Smooth muscle cell (in vitro differentiated cells): ENCODE results near the gene GLT1D1. TPM values are rescaled to one million over a fixed set of nuclear protein-coding genes. Genes with fewer than 3 reads are reported as not detected.

ENCODE experiments used
- DNase-seq: peaks from one replicate; lab custom pipeline; 2025; ENCODE audit not compliant: unreplicated experiment; lab: John Stamatoyannopoulos, UW
- H2AFZ ChIP-seq: fragments of 200-600 bp; sonication (generic); 2 replicates; pipeline ENCODE4 v1.6.0; 2016; ENCODE audit warnings: antibody characterized with exemption, low read depth, mild to moderate bottlenecking
- H3F3A ChIP-seq: fragments of 200-600 bp; sonication (generic); 2 replicates; pipeline ENCODE4 v1.6.0; 2017; ENCODE audit warnings: antibody characterized with exemption, low read depth
- H3K27ac ChIP-seq: fragments of 200-600 bp; sonication (generic); 2 replicates; pipeline ENCODE4 v1.5.1; 2016; ENCODE audit warnings: low read depth, mild to moderate bottlenecking
- H3K27me3 ChIP-seq: fragments of 200-600 bp; sonication (generic); 2 replicates; pipeline ENCODE4 v1.6.1; 2016; ENCODE audit warnings: low read depth, mild to moderate bottlenecking
- H3K36me3 ChIP-seq: fragments of 200-600 bp; sonication (generic); 2 replicates; pipeline ENCODE4 v1.5.1; 2016; ENCODE audit warnings: low read depth
- H3K4me1 ChIP-seq: fragments of 200-600 bp; sonication (generic); 2 replicates; pipeline ENCODE4 v1.5.1; 2016; ENCODE audit warnings: low read depth
- H3K4me2 ChIP-seq: fragments of 200-600 bp; sonication (generic); 2 replicates; pipeline ENCODE4 v1.6.0; 2016; ENCODE audit warnings: mild to moderate bottlenecking
- H3K4me3 ChIP-seq: fragments of 200-600 bp; sonication (generic); 2 replicates; pipeline ENCODE4 v1.5.1; 2016; ENCODE audit warnings: mild to moderate bottlenecking
- H3K79me2 ChIP-seq: fragments of 200-600 bp; sonication (generic); 2 replicates; pipeline ENCODE4 v1.6.0; 2016; ENCODE audit warnings: low read depth, mild to moderate bottlenecking
- H3K9ac ChIP-seq: fragments of 200-600 bp; sonication (generic); 2 replicates; pipeline ENCODE4 v1.6.0; 2016; ENCODE audit warnings: low read depth
- H3K9me3 ChIP-seq: fragments of 200-600 bp; sonication (generic); replicated peaks from 2 replicates; pipeline ENCODE4 v1.5.1; 2016; ENCODE audit warnings: low read depth
- H4K20me1 ChIP-seq: fragments of 200-600 bp; sonication (generic); 2 replicates; pipeline ENCODE4 v1.6.0; 2016; ENCODE audit warnings: low read depth
- CTCF ChIP-seq: fragments of 200-600 bp; sonication (generic); IDR thresholded peaks from 2 replicates; pipeline ENCODE4 v1.5.1; 2017; ENCODE audit warnings: borderline replicate concordance, mild to moderate bottlenecking, antibody characterized with exemption; ENCODE audit not compliant: insufficient read depth, poor library complexity, severe bottlenecking
- WGBS: methylation state at CpG from one replicate; pipeline ENCODE4 v1.1.7; 2016; ENCODE audit warnings: low lambda C conversion rate; 5-methylcytosine and 5-hydroxymethylcytosine counted together
- polyA plus RNA-seq: library from polyadenylated mRNA; unstranded; fragments of >200 nt; fragmentation: Nextera tagmentation; extraction: Ambion mirVana; gene quantifications from 2 replicates; pipeline ENCODE4 v1.2.1, GENCODE V29; 2016
- total RNA-seq: library from RNA; depleted of rRNA; stranded (reverse); fragments of >200 nt; gene quantifications from 2 replicates; pipeline ENCODE4 v1.2.3, GENCODE V29; 2014

Gene GLT1D1
- total and polyA plus RNA-seq, 2 experiments from 2014 or later, result 0.07 to 0.18 TPM

- Histone ChIP-seq H3K9me3 (no peaks in the 10 kb centered on the region), H3K4me2 (no peak overlapping the region), H3K27ac (no peak overlapping the region), H3K4me3 (no peak overlapping the region), H3K27me3 (no peaks in the 10 kb centered on the region), H3K79me2 (no peaks in the 10 kb centered on the region), H3K36me3 (no peaks in the 10 kb centered on the region), H3F3A (no peaks in the 10 kb centered on the region), H4K20me1 (no peaks in the 10 kb centered on the region), H3K4me1 (no peaks in the 10 kb centered on the region), H2AFZ (no peak overlapping the region), H3K9ac (no peak overlapping the region)
- no peak for DNase-seq
- WGBS, result 89% methylated on average over 2 of the region's 8 CpGs
- no peak for TF ChIP-seq CTCF
These were observed 152.1 kb downstream of the GLT1D1 start for GRCh38 chr12:129005416-129005815.

- Histone ChIP-seq H3K27me3 (no peaks in the 10 kb centered on the region), H3K79me2 (no peaks in the 10 kb centered on the region), H3K4me2 (no peak overlapping the region), H3K27ac (no peak overlapping the region), H3K9me3 (no peaks in the 10 kb centered on the region), H3F3A (no peaks in the 10 kb centered on the region), H3K4me1 (no peaks in the 10 kb centered on the region), H3K36me3 (no peaks in the 10 kb centered on the region), H3K9ac (no peak overlapping the region), H3K4me3 (no peak overlapping the region), H4K20me1 (no peaks in the 10 kb centered on the region), H2AFZ (no peak overlapping the region)
- DNase-seq, result no peak
- 91% methylated on average over 6 of the region's 6 CpGs for WGBS
- TF ChIP-seq CTCF, result no peak
These were observed 152.6 kb downstream of the GLT1D1 start for GRCh38 chr12:129005829-129006228.

- WGBS, result 78% methylated on average over 5 of the region's 5 CpGs
These were observed 156.8 kb downstream of the GLT1D1 start for GRCh38 chr12:129009833-129010622.

More at GRCh38 chr12:129009833-129010622, 156.8 kb downstream of the GLT1D1 start:
- DNase-seq, result no peak
- no peak overlapping the region for H3K27ac ChIP-seq
- no peak overlapping the region for H3K9ac ChIP-seq
- H4K20me1 ChIP-seq, result no peaks in the 10 kb centered on the region
- H2AFZ ChIP-seq, result no peak overlapping the region
- no peaks in the 10 kb centered on the region for H3K27me3 ChIP-seq
- H3K9me3 ChIP-seq, result no peaks in the 10 kb centered on the region
- no peaks in the 10 kb centered on the region for H3K36me3 ChIP-seq
- no peaks in the 10 kb centered on the region for H3K79me2 ChIP-seq
- H3F3A ChIP-seq, result no peaks in the 10 kb centered on the region
- H3K4me1 ChIP-seq, result no peaks in the 10 kb centered on the region
- no peak for TF ChIP-seq CTCF
- H3K4me3 ChIP-seq, result no peak overlapping the region
- H3K4me2 ChIP-seq, result no peak overlapping the region
